Loucy (cell line): Measurements from ENCODE around the gene TNRC6C.

ENCODE experiments used
- H2AFZ ChIP-seq: fragments of 200-600 bp; sonication (generic); 2 replicates; pipeline ENCODE4 v1.6.0; 2016; ENCODE audit warnings: antibody characterized with exemption, mild to moderate bottlenecking, low read length, moderate library complexity
- H3F3A ChIP-seq: fragments of 200-600 bp; 2 replicates; pipeline ENCODE4 v1.6.0; 2016; ENCODE audit warnings: antibody characterized with exemption, low read depth, mild to moderate bottlenecking
- H3K27me3 ChIP-seq: fragments of 200-600 bp; sonication (generic); 2 replicates; pipeline ENCODE4 v1.6.1; 2014; ENCODE audit warnings: low read length, mild to moderate bottlenecking; ENCODE audit not compliant: insufficient read depth, poor library complexity, severe bottlenecking
- H3K36me3 ChIP-seq: fragments of 200-600 bp; sonication (generic); 2 replicates; pipeline ENCODE4 v1.6.1; 2016; ENCODE audit warnings: low read length; ENCODE audit not compliant: insufficient read depth
- H3K4me1 ChIP-seq: fragments of 200-600 bp; sonication (generic); 2 replicates; pipeline ENCODE4 v1.5.1; 2014; ENCODE audit warnings: low read length, mild to moderate bottlenecking; ENCODE audit not compliant: insufficient read depth, poor library complexity, severe bottlenecking
- H3K4me2 ChIP-seq: fragments of 200-600 bp; sonication (generic); 2 replicates; pipeline ENCODE4 v1.6.0; 2014; ENCODE audit warnings: antibody characterized with exemption, low read length, low read depth, mild to moderate bottlenecking; ENCODE audit not compliant: poor library complexity, severe bottlenecking
- H3K4me3 ChIP-seq: fragments of 200-600 bp; sonication (generic); 2 replicates; pipeline ENCODE4 v1.5.1; 2014; ENCODE audit warnings: low read length, mild to moderate bottlenecking, mixed read lengths; ENCODE audit not compliant: poor library complexity, severe bottlenecking
- H3K79me2 ChIP-seq: fragments of 200-600 bp; sonication (generic); 2 replicates; pipeline ENCODE4 v1.6.1; 2014; ENCODE audit warnings: low read length; ENCODE audit not compliant: insufficient read depth
- H3K9ac ChIP-seq: fragments of 200-600 bp; sonication (generic); 2 replicates; pipeline ENCODE4 v1.6.0; 2014; ENCODE audit warnings: mild to moderate bottlenecking, low read depth, low read length, moderate library complexity; ENCODE audit not compliant: poor library complexity, severe bottlenecking
- H3K9me2 ChIP-seq: fragments of 200-600 bp; sonication (generic); replicated peaks from 2 replicates; pipeline ENCODE4 v1.6.1; 2016; ENCODE audit warnings: low read depth, low read length, mixed read lengths
- H3K9me3 ChIP-seq: fragments of 200-600 bp; sonication (generic); 2 replicates; pipeline ENCODE4 v1.6.1; 2014; ENCODE audit warnings: mild to moderate bottlenecking, antibody characterized with exemption, low read length, low read depth; ENCODE audit not compliant: insufficient read depth
- H4K20me1 ChIP-seq: fragments of 200-600 bp; sonication (generic); 2 replicates; pipeline ENCODE4 v1.6.0; 2014; ENCODE audit warnings: antibody characterized with exemption, low read length, mild to moderate bottlenecking; ENCODE audit not compliant: insufficient read depth, poor library complexity, severe bottlenecking
- EZH2phosphoT487 ChIP-seq: fragments of 200-600 bp; IDR thresholded peaks from 2 replicates; pipeline ENCODE4 v1.6.1; 2018; ENCODE audit warnings: antibody characterized with exemption, mild to moderate bottlenecking, moderate library complexity, borderline replicate concordance
- TF ChIP-seq, protein P1 (sequence below): fragments of 200-600 bp; sonication (generic); conservative IDR thresholded peaks from 2 replicates; pipeline ENCODE4 v1.5.1; 2014; ENCODE audit warnings: mild to moderate bottlenecking, antibody characterized with exemption, low read length

The TNRC6C gene

DNA sequence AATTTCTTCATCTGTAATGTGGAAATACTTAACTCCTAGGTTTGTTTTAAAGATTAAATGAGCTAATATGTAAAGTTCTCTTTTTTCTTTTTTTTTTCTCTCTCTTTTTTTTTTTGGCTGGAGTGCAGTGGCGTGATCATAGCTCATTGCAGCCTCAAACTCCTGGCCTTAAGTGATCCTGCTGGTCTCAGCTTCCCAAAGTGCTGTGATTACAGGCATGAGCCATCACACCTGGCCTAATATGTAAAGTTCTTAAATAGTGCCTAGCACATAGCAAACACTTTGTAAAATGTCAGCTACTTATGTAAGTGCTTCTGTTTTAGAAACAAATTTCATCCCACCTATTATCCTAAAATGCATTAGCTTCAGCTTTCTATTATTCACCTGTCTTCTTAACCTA lies 130.0 kb downstream of the TNRC6C start:
- no peak for TF ChIP-seq EZH2phosphoT487
- TF ChIP-seq, protein P1, sequence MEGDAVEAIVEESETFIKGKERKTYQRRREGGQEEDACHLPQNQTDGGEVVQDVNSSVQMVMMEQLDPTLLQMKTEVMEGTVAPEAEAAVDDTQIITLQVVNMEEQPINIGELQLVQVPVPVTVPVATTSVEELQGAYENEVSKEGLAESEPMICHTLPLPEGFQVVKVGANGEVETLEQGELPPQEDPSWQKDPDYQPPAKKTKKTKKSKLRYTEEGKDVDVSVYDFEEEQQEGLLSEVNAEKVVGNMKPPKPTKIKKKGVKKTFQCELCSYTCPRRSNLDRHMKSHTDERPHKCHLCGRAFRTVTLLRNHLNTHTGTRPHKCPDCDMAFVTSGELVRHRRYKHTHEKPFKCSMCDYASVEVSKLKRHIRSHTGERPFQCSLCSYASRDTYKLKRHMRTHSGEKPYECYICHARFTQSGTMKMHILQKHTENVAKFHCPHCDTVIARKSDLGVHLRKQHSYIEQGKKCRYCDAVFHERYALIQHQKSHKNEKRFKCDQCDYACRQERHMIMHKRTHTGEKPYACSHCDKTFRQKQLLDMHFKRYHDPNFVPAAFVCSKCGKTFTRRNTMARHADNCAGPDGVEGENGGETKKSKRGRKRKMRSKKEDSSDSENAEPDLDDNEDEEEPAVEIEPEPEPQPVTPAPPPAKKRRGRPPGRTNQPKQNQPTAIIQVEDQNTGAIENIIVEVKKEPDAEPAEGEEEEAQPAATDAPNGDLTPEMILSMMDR: no peak
- H3K27me3 ChIP-seq: no peaks in the 10 kb centered on the region
- H3K79me2 ChIP-seq: no peaks in the 10 kb centered on the region
- no peak overlapping the region for H3K4me2 ChIP-seq
- no peaks in the 10 kb centered on the region for H3K4me1 ChIP-seq
- no peaks in the 10 kb centered on the region for H3K9me3 ChIP-seq
- no peak overlapping the region for H2AFZ ChIP-seq
- no peak overlapping the region for H3K9ac ChIP-seq
- peaks cover 88% of the 10 kb centered on the region for H3K36me3 ChIP-seq
- no peak overlapping the region for H3K4me3 ChIP-seq
- H3F3A ChIP-seq: no peaks in the 10 kb centered on the region
- H4K20me1 ChIP-seq: no peaks in the 10 kb centered on the region
- no peaks in the 10 kb centered on the region for H3K9me2 ChIP-seq

DNA sequence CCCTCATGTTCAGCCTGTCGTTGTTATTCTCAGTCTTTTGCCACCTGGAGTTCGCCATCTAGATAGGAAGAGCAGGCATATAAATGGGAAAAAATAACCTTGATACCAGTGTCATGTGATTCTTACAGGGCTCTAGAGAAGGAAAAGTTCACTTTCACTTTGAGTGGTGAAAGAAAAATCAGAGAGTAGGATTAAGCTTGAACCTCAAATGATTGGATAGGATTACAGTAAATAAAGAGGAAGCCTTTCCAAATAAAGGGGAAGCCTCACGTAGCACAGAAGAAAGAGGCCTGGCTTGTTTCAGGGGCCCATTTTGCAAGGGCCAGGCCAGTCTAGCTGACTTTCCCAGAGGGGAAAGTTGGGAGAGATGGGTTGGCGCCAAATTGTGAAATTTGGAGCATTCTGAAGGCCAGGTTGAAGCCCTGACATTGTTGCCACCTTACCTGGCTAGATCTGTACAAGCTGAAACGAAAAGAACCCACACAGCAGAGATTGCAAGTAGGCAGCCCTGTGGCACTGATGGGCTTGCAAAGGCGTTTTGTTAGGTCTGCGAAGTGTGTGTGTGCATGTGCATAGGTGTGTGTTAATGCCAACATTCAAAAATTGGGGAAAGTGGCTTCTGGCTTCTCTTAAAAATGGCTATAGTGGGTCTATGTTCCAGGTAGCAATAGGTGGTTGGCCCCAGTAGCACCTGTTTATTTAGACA lies 131.2 kb downstream of the TNRC6C start:
- Histone ChIP-seq H4K20me1 (no peaks in the 10 kb centered on the region), H2AFZ (no peak overlapping the region), H3K9me3 (no peaks in the 10 kb centered on the region), H3K4me1 (no peaks in the 10 kb centered on the region), H3K9ac (no peak overlapping the region), H3K9me2 (no peaks in the 10 kb centered on the region), H3K4me3 (no peak overlapping the region), H3K4me2 (no peak overlapping the region), H3K79me2 (no peaks in the 10 kb centered on the region), H3F3A (no peaks in the 10 kb centered on the region), H3K36me3 (peaks cover 93% of the 10 kb centered on the region), H3K27me3 (no peaks in the 10 kb centered on the region)
- TF ChIP-seq, protein P1: no peak
- no peak for TF ChIP-seq EZH2phosphoT487

DNA sequence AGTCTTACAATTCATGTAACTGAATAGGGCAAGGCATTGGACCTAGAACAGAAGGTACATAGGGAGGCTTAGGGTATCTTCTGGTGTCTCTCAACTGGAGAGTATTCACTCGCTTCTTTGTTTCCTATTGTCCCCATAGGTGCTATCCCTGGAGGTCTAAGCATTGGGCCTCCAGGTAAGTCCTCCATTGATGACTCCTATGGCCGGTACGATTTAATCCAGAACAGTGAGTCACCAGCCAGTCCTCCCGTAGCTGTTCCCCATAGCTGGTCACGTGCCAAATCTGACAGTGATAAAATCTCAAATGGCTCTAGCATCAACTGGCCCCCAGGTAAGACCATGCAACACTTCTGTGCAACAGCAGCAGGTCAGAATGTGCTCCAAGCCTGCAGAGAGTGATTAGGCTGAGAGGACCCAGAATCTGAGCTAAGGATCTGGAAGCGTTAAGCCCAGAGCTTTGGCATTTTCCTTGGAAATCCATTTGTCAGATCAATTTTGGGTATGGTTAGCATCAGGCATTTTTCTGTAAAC lies 134.4 kb downstream of the TNRC6C start:
- H3K4me1 ChIP-seq: no peaks in the 10 kb centered on the region
- no peaks in the 10 kb centered on the region for H4K20me1 ChIP-seq
- no peaks in the 10 kb centered on the region for H3K9me3 ChIP-seq
- no peaks in the 10 kb centered on the region for H3K9me2 ChIP-seq
- no peak overlapping the region for H3K4me3 ChIP-seq
- no peak overlapping the region for H2AFZ ChIP-seq
- no peak for TF ChIP-seq EZH2phosphoT487
- TF ChIP-seq, protein P1: no peak
- no peaks in the 10 kb centered on the region for H3K27me3 ChIP-seq
- no peak overlapping the region for H3K9ac ChIP-seq
- H3K79me2 ChIP-seq: no peaks in the 10 kb centered on the region
- H3K4me2 ChIP-seq: no peak overlapping the region
- no peaks in the 10 kb centered on the region for H3F3A ChIP-seq
- peaks cover 95% of the 10 kb centered on the region for H3K36me3 ChIP-seq
